Cortex of kidney (tissue), 1 donor: ENCODE measurements around the gene FBXO41.
A peak's percentile ranks its signal among the peaks of the same experiment; 100 is the strongest.

ENCODE experiments used
- DNase-seq: peaks from one replicate; lab custom pipeline; 2025; lab: John Stamatoyannopoulos, UW

Gene FBXO41

DNA sequence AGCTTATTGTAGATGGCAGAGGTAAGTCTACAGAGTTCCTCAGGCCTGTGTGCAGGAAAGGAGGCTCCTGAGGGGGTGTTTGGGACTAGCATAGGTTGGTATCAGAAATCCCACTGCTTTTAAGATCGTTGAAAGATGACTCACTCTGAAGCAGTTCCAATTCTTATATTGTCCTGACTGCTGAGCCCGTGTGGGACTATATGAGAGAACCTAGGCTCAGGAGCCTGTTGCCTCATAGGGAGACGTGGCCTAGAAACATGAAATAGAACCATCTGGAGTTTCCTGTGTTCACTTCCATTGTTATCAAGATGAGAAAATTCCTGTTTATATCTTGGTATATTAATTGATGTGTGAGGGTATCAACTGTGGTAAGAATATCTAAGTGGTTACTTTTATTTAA lies 44.5 kb downstream of the FBXO41 start:
- no peak for DNase-seq

DNA sequence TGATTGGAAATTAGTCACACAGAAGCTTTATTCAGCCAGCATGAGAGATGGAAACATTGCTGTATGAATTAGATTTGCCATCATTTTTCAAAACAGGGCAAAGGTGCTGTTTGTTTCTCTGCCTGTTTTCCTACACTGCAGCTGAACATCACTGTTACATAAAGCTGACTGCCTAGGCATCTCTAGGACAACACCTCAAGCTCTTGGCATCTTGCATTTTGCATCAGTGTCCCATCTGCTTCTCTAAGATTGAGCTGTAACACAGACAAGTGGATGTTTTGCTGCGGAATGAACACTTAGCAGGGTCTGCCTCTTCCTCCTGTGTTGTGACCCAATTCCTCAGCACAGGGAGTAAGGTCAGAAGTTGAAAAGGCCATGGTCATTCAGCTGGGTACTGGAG lies 45.3 kb downstream of the FBXO41 start:
- no peak for DNase-seq

DNA sequence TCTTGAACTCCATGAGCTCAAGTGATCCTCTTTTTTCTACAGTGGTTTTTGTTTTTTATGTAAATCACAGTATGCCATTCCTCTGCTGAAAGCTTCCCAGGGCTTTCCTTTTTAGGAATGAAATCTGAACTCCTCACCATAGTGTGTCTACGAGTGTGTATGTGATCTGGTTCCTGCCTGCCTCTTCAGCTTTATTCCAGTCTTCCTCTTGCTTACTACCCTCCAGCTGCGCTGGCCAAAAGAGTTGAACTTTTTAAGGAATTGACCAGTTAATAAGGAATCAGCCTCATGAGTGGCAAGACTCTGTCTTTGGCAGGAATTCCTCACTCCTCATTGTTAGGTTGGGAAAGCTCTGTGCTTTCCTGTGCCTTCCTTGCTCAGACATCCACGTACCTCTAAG lies 46.1 kb downstream of the FBXO41 start:
- DNase-seq: no peak

DNA sequence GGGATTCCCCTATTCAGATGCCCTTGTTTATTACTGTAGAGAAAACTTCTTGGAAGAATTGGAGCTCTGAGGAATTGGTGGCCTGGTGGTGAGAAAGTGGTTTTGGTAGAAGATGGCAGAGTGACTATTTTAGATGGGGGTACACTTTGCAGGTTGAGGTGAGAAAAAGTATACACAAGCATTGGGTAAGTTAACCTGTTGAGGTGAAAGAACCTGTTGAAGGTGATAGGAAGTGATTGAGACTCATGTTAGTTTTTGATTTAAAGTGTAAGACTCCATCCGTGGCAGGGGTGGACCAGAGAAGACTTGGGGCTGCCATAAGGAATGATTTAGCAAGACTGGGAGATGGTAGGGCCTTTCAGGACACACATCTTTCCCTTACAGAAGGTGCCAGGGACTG lies 47.1 kb downstream of the FBXO41 start:
- no peak for DNase-seq

DNA sequence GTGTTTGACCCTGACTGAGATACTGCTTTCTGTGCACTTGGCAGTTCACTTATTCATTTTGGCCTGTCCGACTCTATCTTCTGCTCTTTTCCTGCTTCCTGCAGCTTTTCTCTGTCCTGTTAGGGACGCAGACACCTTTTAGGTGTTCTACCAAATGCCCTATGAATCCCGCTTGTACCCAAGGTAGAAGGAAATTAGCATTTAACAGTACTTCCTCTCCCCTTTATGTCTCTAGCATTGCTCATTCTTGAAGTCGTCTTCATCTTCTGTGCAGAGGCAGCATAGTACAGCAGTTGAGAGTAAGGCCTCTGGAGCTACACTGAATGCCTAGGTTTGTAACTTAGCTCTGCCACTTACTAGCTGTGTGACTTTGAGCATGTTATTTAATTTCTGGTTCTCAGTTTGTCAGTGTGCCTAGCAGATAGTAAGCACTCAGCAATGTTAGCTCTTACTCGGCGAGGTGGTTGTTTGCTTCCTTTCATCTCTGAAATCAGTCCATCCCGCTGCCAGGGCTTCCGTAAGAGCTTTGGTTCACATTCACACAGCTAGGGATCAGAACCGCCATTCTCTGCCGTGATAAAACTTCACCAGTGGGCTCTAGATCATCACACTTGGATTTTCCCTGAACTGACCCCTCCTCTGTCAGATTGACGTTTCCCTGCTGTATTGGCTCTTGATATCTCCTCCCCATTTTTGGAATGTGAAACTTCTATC lies 48.8 kb downstream of the FBXO41 start:
- DNase-seq: no peak

DNA sequence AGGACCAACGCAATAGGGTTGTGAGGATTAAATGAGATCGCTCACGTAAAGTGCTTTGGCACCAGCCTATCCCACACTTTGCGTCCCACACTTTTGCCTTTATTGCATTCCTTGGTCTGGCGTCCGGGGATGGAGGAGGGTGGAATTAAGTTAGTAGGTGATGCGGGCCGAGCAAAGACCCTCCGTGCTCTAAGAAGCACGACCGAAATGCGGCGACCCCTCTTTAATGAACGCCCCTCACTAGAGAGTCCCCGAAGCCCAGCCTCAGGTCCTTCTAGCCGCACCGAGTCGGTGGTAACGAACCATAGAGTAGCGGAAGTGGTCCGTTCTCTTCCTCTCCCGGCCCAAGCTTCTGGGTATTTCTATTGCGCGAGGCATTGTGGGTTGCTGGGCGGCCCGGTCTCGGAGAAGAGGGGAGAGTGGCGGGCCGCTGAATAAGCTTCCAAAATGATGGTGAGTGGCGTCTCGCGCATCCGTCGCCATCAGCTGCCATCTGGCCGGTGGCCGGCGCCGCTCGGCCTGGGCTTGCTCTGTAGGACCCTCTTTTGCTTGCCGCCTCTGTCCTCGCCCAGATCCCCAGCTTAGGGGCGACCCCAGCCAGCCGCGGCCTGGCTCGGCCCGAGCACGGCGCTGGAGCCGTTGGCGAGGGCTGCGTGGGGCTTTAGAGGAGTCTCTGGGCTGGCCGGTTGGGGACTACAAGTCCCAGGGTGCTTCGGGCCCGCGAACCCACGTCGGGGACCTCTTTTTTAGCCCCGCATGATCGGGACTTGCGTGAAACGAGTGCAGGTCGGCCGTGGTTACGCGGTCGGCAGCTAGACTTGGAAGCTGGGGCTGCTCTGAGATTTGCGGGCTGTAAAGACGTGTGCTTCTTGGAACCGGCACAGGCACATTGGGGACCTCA lies 50.1 kb downstream of the FBXO41 start, which contains the start of gene CCT7:
TSS of gene CCT7 (plus strand) at position 377 of the 901 bp plus-strand sequence. CDS start at position 448, 71 bp downstream.
- DNase-seq: no peak

DNA sequence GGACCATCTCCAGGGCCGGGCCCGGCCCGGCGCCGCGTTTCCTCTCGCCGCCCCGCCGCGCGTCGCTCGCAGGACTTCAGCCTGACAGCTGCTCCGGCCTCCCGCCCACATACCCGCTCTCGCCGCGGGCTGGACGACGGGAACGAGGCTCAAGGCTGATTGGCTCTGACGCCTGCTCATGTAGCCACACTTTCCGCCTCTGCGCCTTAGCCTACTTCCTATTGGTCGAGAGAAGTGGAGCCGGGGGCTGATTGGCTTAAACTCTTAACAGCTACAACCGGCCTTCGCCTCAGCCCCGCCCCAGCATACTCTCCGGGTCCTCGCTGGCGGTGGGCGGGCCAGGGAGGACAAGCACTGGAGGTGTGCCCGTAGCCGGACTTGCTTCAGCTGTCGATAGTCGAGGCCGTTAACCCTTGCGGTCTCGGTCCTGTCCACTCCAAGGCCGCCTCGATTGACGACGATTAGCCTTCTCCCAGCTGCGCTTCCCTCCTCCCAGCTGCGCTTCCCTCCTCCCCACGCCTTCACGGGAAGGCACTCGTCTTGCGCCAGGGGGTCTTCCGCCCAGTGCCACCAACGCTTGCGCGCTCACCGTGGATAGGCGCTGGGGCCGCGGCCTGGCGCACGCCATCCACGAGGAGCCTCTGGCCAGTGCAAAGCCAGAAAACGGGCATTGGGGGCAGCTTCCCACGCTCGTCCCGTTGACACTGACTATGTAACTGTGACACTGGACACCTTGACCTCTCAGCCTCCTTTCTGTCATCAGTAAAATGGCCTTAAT lies 50.9 kb downstream of the FBXO41 start, which contains the start of gene PRADC1:
TSS of gene PRADC1 (minus strand) at position 86 of the 778 bp plus-strand sequence. CDS start at position 7, 79 bp downstream.
- DNase-seq: peak; percentile 49

DNA sequence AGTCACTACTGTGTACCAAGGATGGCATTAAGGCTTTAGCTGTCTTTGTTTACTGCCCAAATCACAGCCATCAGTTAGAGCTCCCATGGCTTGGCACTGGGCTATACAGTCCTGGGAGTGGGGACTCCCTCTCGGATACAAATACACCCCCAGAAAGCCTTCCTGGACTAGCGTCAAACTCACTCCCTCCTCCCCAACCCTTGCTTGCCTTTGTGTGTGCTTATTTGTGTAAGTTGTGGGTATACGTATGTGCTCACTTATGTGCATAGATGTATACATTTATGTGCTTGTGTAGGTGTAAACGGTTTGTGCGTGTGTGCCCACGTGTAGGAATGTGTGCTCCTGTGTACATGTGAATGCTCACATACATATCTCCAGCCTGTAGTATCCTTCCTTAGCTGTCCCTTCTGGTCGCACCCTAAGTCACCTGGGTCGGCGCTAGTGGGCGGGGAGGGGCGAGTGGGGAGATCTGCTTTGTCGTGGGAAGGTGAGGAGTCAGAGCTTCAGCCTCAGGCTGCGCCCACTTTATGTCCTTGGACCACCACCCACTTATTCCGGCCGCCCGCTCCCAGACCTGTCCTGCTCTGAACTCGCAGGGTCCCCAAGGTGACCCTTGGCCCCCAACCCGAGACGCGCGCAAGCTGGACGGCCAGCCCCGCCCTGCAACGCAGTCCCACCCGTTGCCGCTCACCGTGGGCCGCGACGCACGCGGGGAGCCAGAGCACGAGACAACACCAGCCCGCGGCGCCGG lies 51.7 kb downstream of the FBXO41 start:
- DNase-seq: no peak

DNA sequence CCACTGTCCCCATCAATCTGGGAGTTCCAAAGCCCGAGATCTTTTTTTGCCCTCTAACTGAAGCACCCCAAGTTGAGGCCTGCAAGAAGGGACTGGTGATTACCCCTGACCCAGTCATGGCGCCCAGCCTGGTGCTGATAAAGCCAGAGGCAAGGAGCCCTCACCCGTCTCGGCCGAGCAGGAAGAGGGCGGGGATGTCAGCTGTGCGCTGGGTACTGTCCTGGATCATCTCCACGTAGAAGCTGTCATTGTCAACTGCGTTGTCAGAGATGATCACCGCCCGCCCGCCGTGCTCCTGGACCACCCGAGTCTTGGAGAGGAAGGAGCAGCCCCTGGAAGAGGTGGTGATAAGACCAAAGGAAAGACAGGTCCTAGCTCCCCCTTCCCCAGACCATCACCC lies 55.6 kb downstream of the FBXO41 start:
- no peak for DNase-seq

DNA sequence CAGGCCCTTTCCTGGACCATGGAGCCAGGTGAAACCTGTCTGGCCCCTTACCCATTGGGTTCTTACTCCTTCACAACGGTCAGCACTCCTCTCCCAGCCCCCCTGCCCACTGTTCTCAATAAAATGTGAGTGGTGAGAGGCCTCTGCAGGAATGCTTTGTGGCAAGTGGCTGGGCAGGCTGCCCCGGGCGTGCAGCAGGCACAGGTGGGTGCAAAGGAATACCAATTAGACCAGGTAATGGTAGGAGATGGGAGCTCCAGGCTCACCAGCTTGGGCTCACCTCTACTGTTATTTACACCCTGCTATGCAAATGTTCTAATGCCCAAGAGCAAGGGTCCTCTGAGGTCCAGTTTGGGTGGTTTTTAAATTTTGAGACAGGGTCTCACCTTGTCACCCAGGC lies 57.2 kb downstream of the FBXO41 start:
- no peak for DNase-seq

DNA sequence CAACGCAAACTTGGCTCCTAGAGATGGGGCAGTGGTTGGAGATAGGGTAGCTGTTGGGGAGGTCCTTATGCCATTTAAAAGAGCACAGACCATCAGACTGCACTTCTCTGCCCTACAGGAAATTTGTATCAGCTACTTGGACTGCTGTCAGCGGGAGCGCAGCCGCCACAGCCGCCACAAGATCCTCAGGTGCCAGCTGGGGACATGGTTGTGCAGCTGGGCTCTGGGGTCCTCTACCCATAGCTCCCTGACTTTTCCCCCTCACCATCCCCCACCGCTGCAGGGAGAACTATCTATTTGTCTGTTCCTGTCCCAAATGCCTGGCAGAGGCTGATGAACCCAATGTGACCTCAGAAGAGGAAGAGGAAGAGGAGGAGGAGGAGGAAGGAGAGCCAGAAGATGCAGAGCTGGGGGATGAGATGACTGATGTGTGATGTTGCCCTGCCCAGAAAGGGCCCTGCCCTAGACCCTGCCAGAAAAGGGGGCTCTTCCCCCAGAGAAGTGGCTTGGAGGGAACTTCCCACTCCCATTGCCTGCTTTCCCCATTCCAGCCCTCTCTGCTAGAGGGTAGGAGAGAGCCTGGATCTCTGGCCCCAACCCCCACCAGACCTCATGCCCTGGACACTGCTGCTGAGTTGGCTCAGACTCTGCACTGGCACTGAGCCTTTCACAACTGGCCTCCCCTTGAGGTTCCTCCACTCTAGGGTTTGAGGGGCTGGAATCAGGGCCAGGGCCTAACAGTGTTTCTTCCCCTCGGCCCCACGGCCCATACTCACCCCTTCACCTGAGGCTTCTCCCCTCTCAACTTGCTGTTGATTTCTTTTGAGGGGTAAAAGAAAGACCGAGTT lies 58.5 kb downstream of the FBXO41 start:
- DNase-seq: no peak

DNA sequence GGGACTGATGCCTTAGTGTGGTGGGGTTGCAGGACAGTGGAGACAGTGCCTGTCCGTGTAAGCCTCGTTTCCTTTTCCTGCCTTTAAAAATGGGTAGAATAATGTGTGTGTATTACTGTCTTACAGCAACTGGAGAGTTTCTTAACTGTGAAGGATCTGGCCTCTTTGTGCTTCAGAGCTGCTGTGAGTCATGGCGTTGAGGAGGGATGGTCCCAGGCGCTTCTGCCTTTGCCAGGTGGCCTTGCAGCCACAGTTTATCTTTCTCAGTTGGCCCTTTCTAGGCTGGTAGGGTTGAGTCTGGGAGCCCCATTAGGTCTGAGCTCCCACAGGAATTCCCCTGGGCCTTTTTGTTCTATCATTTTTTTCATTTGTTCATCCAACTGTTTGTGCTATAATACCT lies 60.5 kb downstream of the FBXO41 start:
- DNase-seq: no peak

DNA sequence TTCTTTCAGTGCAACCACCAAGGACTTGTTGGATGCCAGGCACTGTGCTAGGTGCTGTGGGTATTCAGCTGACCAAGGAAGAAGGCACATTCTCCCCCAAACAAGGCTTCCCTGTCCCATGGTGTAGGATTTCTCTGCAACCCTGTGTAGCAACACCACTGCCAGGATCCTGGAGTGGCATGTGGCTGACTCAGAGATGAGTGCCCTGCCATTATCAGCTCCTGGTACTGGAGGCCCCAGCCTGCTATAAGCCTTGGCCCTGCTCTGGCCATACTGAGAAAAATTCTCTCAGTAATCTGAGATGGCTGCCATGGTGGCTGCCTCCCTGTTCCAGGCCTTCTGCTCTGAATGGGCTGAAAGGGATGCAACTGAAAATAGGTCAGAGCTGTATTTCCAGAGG lies 66.0 kb downstream of the FBXO41 start:
- DNase-seq: no peak

DNA sequence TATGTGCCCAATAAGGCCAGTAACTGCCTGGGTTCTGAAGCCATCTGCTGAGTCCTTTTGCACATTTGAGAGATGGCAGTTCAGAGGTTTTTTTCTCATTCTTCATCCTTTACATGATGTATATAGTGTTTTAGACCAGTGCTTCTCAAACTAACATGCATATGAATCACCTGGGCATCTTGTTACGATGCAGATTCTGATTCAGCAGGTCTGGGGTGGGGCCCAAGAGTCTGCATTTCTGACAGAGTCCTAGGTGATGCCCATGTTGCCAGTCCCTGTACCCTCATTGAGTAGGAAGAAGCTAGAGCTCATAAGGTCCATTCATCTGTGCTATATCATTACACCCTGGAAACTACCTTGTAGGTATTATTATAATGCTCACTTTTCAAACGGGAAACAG lies 66.5 kb downstream of the FBXO41 start:
- no peak for DNase-seq

DNA sequence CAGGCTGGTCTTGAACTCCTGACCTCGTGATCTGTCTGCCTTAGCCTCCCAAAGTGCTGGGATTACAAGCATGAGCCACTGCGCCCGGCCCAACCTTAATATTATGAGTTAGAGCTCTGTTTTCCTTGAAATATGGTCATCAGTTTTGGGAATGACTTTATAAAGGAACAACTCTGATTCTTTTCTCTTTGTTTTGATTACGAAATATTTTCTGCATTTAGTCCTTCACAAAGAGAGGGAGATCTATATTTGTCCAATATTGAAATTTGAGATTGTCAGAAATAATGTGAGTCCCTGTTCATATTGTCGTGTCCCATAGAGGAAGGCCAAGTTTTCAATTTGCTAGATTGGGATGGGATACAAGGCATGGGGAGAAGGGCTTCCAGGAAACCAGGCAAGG lies 67.1 kb downstream of the FBXO41 start:
- no peak for DNase-seq

DNA sequence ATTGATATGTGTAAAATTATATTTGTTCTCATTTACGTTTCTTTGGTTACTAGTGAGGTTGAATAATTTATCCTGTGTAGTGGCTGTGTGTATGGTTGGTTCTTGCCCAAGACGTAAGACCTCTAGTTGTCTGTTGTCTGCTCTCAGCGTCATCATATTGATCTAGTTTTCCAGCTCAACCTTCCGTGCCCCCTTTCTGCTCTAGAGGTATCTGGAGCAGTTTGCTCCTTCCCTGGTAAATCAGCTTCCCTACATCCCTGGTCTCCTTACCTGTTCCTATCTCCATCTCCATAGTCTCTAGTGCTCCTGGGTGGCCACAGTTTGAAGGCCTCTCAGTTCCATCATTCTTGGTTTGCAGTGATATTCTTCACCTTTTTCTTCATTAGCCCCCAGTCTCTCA lies 69.0 kb downstream of the FBXO41 start:
- DNase-seq: no peak

DNA sequence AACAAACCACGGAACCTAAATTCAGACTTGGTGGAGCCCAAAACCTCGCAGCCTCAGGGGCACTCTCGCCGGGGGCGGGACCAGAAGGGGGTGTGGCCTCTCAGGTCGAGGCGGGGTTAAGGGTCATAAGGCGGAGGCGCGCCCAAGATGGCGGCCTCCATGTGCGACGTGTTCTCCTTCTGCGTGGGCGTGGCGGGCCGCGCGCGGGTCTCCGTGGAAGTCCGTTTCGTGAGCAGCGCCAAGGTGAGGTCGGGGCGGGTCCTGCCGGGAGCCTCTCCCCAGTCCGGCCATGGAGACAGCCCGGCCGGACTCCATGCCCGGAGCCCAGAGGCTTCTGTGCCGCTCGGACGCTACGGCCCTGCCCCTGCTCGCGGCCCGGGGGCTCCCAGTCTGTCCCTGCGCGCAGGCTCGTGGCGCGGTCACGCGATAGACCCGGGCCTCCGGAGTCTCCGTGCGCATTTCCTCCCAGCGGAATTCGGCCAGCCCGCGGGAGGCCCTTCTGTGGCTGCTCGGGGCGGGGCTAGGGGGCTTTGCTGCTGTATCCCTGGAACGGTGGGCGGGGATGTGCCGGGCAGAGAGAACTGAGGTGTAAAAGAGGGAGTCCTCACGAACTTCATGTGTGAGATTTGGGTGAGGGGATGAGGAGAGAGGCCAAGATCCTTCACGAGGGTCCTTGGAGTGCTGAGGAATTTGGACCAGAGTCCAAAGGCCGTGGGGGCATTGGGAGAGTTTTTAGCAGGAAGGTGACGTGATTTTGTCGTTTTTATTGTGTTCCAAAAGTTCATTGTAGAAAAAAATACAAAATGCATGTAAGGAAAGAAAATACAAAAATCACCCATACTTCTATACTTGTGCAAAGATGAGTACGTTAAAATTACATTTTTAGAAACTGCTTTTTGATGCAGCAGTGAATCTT lies 69.9 kb downstream of the FBXO41 start, which contains the start of gene SMYD5:
TSS of gene SMYD5 (plus strand) at position 126 of the 916 bp plus-strand sequence. CDS start at position 148, 22 bp downstream.
- no peak for DNase-seq

DNA sequence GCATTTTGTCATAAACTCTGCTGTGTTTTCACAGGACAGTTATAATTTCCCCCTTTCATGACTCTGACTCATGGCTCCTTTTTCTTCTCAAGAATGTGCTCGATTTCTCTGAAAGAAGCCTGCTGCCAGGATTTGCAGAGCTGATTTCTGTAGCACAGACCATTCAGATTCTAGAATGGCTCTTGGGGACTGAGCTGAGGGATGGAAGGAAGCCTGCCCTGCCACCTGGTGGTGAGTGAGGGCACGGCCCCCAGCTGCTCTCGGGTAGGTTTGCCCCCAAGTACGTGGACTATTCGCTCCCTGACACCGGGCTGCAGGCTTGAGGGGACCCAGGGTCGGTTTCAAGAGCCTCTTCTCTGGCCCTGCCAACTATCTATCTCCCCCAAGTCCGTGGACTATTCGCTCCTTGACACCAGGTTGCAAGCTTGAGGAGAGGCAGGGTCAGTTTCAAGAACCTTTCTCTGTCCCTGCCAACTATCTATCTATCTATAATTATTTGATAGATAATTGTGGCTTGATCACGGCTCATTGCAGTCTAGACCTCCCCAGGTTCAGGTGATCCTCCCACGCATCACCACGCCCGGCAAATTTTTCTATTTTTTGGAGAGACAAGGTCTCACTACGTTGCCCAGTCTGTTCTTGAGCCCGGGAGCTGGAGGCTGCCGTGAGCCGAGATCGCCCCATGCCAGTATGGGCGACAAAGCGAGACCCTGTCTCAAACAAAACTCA lies 71.7 kb downstream of the FBXO41 start:
- no peak for DNase-seq

DNA sequence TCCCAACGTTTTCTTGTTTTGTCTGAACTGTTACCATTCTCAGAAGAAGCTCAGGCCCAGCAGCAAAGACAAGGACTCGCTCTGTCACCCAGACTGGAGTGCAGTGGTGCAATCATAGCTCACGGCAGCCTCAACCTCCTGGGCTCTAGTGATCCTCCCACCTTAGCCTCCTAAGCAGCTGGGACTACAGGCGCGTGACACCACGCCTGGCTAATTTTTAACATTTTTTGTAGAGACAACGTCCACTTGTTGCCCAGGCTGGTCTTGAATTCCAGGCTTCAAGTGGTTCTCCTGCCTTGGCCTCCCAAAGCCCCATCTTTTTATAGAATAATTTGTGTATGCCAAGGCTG lies 72.2 kb downstream of the FBXO41 start:
- no peak for DNase-seq
